Measurements from ENCODE around the gene PRKD2. TPM values are rescaled to one million over a fixed set of nuclear protein-coding genes. Genes with fewer than 3 reads are reported as not detected.

PRKD2 gene
- total and polyA plus RNA-seq, 4 donors = 7.3 to 14.4 (median 9.3) TPM

DNA sequence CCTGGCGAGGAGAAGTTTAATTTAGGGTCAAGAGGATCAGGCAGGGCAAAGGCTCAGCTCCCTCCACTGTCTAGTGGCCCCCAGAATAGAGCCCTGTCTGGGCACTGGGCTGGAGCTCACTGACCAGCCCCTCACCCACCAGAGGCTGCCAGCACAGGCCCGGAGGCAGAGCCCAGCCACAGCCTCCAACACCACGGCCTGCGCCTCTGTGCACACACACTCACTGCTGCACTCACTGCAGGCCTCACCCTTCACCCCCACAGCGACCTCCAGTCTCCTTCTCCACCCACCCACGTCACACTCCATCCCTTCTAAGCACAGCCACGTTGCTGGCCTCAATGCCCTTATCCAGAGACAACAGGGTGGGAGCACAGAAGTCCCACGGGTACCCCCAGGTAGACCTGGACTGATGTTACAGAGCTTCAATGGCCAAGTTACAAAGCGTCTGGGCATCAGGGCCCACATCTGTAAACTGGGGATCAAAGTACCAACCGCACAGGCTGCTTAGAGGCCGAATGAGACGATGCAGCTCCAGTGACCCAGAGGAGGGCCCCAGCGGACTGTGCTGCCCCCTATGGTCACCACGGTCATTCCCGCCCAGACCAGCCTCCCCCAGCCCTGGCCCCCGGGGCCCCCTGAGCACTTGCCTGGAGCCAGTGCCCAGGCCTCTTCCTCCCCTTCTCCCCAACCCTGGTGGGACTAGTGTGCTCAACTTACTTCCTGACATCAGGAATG is 4.5 kb upstream of the PRKD2 start:
- DNase-seq (ENCODE audit: low spot score) = no peak
- Histone ChIP-seq H3K36me3 (ENCODE audit: control insufficient read depth in 4 of 4, insufficient read depth in 3 of 4, low read depth in 1 of 4, low read length in 3 of 4) (peaks cover 7 to 56% (median 26%) of the 10 kb centered on the region in 4 donors), H3K27me3 (ENCODE audit: control insufficient read depth in 4 of 4, insufficient read depth in 4 of 4, low read length in 3 of 4) (no peaks in the 10 kb centered on the region), H3K4me1 (ENCODE audit: control insufficient read depth in 4 of 4, insufficient read depth in 4 of 4, low read length in 3 of 4) (peaks cover 0 to 18% (median 6%) of the 10 kb centered on the region in 4 donors), H3K9me3 (ENCODE audit: control insufficient read depth in 4 of 4, low read length in 3 of 4) (no peaks in the 10 kb centered on the region), H3K4me3 (ENCODE audit: low read depth in 1 of 3, low read length in 3 of 3) (no peak overlapping the region), H3K9ac (ENCODE audit: low read depth in 1 of 2, low read length in 2 of 2) (no peak overlapping the region), H3K27ac (ENCODE audit: low read depth in 1 of 2, low read length in 2 of 2) (no peak overlapping the region)
- 80% methylated on average over 16 of the region's 16 CpGs for WGBS
- no peak for TF ChIP-seq TAF1 (conservative IDR thresholded peaks at IDR 0.05)
- no peak for TF ChIP-seq RXRA (IDR thresholded peaks at IDR 0.05)
- TF ChIP-seq, protein P1, sequence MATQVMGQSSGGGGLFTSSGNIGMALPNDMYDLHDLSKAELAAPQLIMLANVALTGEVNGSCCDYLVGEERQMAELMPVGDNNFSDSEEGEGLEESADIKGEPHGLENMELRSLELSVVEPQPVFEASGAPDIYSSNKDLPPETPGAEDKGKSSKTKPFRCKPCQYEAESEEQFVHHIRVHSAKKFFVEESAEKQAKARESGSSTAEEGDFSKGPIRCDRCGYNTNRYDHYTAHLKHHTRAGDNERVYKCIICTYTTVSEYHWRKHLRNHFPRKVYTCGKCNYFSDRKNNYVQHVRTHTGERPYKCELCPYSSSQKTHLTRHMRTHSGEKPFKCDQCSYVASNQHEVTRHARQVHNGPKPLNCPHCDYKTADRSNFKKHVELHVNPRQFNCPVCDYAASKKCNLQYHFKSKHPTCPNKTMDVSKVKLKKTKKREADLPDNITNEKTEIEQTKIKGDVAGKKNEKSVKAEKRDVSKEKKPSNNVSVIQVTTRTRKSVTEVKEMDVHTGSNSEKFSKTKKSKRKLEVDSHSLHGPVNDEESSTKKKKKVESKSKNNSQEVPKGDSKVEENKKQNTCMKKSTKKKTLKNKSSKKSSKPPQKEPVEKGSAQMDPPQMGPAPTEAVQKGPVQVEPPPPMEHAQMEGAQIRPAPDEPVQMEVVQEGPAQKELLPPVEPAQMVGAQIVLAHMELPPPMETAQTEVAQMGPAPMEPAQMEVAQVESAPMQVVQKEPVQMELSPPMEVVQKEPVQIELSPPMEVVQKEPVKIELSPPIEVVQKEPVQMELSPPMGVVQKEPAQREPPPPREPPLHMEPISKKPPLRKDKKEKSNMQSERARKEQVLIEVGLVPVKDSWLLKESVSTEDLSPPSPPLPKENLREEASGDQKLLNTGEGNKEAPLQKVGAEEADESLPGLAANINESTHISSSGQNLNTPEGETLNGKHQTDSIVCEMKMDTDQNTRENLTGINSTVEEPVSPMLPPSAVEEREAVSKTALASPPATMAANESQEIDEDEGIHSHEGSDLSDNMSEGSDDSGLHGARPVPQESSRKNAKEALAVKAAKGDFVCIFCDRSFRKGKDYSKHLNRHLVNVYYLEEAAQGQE (IDR thresholded peaks at IDR 0.05) = no peak
- TF ChIP-seq SP1 (IDR thresholded peaks at IDR 0.05) = no peak
- no peak for TF ChIP-seq FOXA1 (IDR thresholded peaks at IDR 0.05)
- TF ChIP-seq RAD21 (IDR thresholded peaks at IDR 0.05) = no peak
- TF ChIP-seq HNF4G (IDR thresholded peaks at IDR 0.05) = no peak
- TF ChIP-seq GABPA (IDR thresholded peaks at IDR 0.05 in 1 of 2, conservative IDR thresholded peaks at IDR 0.05 in 1 of 2) = no peak
- TF ChIP-seq, protein P2, sequence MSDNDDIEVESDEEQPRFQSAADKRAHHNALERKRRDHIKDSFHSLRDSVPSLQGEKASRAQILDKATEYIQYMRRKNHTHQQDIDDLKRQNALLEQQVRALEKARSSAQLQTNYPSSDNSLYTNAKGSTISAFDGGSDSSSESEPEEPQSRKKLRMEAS (IDR thresholded peaks at IDR 0.05) = no peak
- no peak for TF ChIP-seq NR2F2 (IDR thresholded peaks at IDR 0.05)
- TF ChIP-seq, protein P3, sequence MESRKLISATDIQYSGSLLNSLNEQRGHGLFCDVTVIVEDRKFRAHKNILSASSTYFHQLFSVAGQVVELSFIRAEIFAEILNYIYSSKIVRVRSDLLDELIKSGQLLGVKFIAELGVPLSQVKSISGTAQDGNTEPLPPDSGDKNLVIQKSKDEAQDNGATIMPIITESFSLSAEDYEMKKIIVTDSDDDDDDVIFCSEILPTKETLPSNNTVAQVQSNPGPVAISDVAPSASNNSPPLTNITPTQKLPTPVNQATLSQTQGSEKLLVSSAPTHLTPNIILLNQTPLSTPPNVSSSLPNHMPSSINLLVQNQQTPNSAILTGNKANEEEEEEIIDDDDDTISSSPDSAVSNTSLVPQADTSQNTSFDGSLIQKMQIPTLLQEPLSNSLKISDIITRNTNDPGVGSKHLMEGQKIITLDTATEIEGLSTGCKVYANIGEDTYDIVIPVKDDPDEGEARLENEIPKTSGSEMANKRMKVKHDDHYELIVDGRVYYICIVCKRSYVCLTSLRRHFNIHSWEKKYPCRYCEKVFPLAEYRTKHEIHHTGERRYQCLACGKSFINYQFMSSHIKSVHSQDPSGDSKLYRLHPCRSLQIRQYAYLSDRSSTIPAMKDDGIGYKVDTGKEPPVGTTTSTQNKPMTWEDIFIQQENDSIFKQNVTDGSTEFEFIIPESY (IDR thresholded peaks at IDR 0.05) = no peak

DNA sequence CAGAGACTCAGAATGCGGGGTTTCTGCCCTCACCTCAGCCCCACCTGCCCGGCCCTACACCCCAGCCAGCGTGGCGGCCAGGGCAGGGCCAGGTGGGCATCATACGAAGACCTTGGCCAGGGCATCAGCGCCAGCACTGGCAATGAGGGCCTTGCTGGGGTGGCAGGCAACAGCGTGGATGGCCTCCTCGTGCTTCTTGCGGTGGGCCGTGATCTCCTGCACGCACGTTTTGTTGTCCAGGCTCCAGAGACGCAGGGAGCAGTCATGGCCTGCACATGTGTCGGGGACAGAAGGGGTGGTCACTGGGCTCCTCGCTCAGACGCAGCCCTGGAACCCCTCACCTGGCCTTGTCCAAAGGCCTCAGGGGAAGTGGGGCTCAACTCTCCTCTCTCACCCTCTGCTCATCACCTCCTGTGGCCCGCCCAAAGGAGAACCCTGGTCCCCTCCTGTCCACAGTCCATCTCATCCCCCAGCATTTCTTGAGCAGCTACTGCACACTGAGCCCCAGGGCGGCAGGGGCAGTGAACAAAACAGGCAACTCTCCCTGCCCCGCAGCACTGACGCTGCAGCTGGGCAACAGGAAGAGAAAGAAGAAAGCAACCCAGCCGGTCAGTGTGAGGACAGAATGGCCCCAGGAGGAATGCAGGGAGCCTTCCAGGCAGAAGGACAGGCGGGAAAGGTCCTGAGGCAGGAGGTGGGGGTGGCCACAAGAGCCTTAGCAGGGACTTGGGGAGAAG is 3.8 kb upstream of the PRKD2 start:
- H3K36me3 ChIP-seq (ENCODE audit: control insufficient read depth in 4 of 4, insufficient read depth in 3 of 4, low read depth in 1 of 4, low read length in 3 of 4) = peaks cover 7 to 49% (median 21%) of the 10 kb centered on the region in 4 donors
- H3K4me3 ChIP-seq (ENCODE audit: low read depth in 1 of 3, low read length in 3 of 3) = no peak overlapping the region
- H3K9ac ChIP-seq (ENCODE audit: low read depth in 1 of 2, low read length in 2 of 2) = no peak overlapping the region
- H3K27ac ChIP-seq (ENCODE audit: low read depth in 1 of 2, low read length in 2 of 2) = no peak overlapping the region
- 94% methylated on average over 22 of the region's 22 CpGs for WGBS
- no peak for DNase-seq (ENCODE audit: low spot score)
- no peaks in the 10 kb centered on the region for H3K9me3 ChIP-seq (ENCODE audit: control insufficient read depth in 4 of 4, low read length in 3 of 4)
- H3K4me1 ChIP-seq (ENCODE audit: control insufficient read depth in 4 of 4, insufficient read depth in 4 of 4, low read length in 3 of 4) = peaks cover 0 to 20% (median 9%) of the 10 kb centered on the region in 4 donors
- H3K27me3 ChIP-seq (ENCODE audit: control insufficient read depth in 4 of 4, insufficient read depth in 4 of 4, low read length in 3 of 4) = no peaks in the 10 kb centered on the region
- TF ChIP-seq, protein P2 (IDR thresholded peaks at IDR 0.05) = no peak
- TF ChIP-seq, protein P3 (IDR thresholded peaks at IDR 0.05) = no peak
- TF ChIP-seq FOXA2 (IDR thresholded peaks at IDR 0.05) (no peak), RXRA (IDR thresholded peaks at IDR 0.05) (no peak), TAF1 (conservative IDR thresholded peaks at IDR 0.05) (no peak), JUND (IDR thresholded peaks at IDR 0.05) (no peak), HNF4G (IDR thresholded peaks at IDR 0.05) (no peak), HNF4A (conservative IDR thresholded peaks at IDR 0.05) (no peak)
- TF ChIP-seq, protein P4, sequence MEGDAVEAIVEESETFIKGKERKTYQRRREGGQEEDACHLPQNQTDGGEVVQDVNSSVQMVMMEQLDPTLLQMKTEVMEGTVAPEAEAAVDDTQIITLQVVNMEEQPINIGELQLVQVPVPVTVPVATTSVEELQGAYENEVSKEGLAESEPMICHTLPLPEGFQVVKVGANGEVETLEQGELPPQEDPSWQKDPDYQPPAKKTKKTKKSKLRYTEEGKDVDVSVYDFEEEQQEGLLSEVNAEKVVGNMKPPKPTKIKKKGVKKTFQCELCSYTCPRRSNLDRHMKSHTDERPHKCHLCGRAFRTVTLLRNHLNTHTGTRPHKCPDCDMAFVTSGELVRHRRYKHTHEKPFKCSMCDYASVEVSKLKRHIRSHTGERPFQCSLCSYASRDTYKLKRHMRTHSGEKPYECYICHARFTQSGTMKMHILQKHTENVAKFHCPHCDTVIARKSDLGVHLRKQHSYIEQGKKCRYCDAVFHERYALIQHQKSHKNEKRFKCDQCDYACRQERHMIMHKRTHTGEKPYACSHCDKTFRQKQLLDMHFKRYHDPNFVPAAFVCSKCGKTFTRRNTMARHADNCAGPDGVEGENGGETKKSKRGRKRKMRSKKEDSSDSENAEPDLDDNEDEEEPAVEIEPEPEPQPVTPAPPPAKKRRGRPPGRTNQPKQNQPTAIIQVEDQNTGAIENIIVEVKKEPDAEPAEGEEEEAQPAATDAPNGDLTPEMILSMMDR (IDR thresholded peaks at IDR 0.05; ENCODE audit: low read depth, low read length, missing input control) = no peak
- TF ChIP-seq, protein P1 (IDR thresholded peaks at IDR 0.05) = no peak

All from liver (tissue), 9 donors.